Stimulated activated CD8-positive, alpha-beta memory T cell treated with anti-CD3 and anti-CD28 coated beads, Interleukin-12 subunit alpha, Interleukin-12 subunit beta, amount 100 ng/mL, for 24 hours (primary cell): ENCODE results near the gene XAGE5.
"Not testable (repeated sequence)": the region's sequence is repeated elsewhere in the genome, so short reads cannot be mapped to it uniquely, and the experiment has no call there.

ENCODE experiments used
- DNase-seq: peaks from one replicate; pipeline ENCODE4 v3.0.0-alpha.2; 2020; ENCODE audit errors: extremely low read depth

The XAGE5 gene

GRCh38 chrX:52811065-52811625 lies at the start of gene XAGE5:
Gene XAGE5 (plus strand): TSS chrX:52811287. CDS start chrX:52812567, 1,280 bp downstream.
- no peak for DNase-seq

GRCh38 chrX:52765983-52766382 lies 45.1 kb upstream of the XAGE5 start:
- not testable (repeated sequence) for DNase-seq

- DNase-seq: not testable (repeated sequence)
Measured at GRCh38 chrX:52773504-52773903, 37.6 kb upstream of the XAGE5 start.

- DNase-seq: not testable (repeated sequence)
Measured at GRCh38 chrX:52797327-52797726, 13.8 kb upstream of the XAGE5 start, which contains the start of gene SPANXN5. Gene SPANXN5 (minus strand): TSS chrX:52797427. CDS start chrX:52797348, 79 bp downstream.

- DNase-seq: not testable (repeated sequence)
Measured at GRCh38 chrX:52804876-52805275, 6.2 kb upstream of the XAGE5 start.

- DNase-seq: no peak
Measured at GRCh38 chrX:52819788-52820187, 8.7 kb downstream of the XAGE5 start.

- DNase-seq: no peak
Measured at GRCh38 chrX:52821079-52821760, 10.1 kb downstream of the XAGE5 start.

- no peak for DNase-seq
Measured at GRCh38 chrX:52824608-52825007, 13.5 kb downstream of the XAGE5 start.

- DNase-seq: no peak
Measured at GRCh38 chrX:52830551-52830950, 19.5 kb downstream of the XAGE5 start.

GRCh38 chrX:52839137-52839536 lies 28.1 kb downstream of the XAGE5 start:
- no peak for DNase-seq

GRCh38 chrX:52843619-52844018 lies 32.5 kb downstream of the XAGE5 start:
- not testable (repeated sequence) for DNase-seq

- DNase-seq: no peak
Measured at GRCh38 chrX:52852110-52852860, 41.2 kb downstream of the XAGE5 start.

GRCh38 chrX:52856991-52857525 lies 46.0 kb downstream of the XAGE5 start:
- DNase-seq: not testable (repeated sequence)

GRCh38 chrX:52865343-52865998 lies 54.4 kb downstream of the XAGE5 start:
- no peak for DNase-seq
